Measurements from ENCODE around the gene MAPK7. TPM values are rescaled to one million over a fixed set of nuclear protein-coding genes. Genes with fewer than 3 reads are reported as not detected.

The MAPK7 gene
- total RNA-seq, 2 experiments from 2014 or later: 25.1 to 27.1 TPM

DNA sequence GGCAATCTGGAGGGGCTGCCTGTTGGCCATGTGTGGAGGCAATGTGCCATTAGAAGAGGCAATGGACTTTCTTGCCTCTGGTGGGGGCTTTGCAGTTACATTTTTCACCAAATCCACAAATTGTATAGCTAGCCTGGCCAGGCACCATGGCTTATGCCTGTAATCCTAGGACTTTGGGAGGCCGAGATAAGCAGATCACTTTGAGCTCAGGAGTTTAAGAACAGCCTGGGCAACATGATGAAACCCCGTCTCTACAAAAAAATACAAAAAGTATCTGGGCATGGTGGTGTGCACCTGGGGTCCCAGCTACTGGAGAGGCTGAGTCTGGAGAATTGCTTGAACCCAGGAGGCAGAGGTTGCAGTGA is 30.0 kb downstream of the MAPK7 start:
- Mint-ChIP-seq H3K4me1 (ENCODE audit: low read depth) (no peaks in the 10 kb centered on the region), H3K9me3 (no peaks in the 10 kb centered on the region), H3K27ac (no peak overlapping the region), H3K36me3 (ENCODE audit: low read depth) (no peaks in the 10 kb centered on the region), H3K27me3 (no peaks in the 10 kb centered on the region), H3K4me3 (no peak overlapping the region)
- ATAC-seq: no peak
- DNase-seq: no peak
- TF ChIP-seq, protein P1, sequence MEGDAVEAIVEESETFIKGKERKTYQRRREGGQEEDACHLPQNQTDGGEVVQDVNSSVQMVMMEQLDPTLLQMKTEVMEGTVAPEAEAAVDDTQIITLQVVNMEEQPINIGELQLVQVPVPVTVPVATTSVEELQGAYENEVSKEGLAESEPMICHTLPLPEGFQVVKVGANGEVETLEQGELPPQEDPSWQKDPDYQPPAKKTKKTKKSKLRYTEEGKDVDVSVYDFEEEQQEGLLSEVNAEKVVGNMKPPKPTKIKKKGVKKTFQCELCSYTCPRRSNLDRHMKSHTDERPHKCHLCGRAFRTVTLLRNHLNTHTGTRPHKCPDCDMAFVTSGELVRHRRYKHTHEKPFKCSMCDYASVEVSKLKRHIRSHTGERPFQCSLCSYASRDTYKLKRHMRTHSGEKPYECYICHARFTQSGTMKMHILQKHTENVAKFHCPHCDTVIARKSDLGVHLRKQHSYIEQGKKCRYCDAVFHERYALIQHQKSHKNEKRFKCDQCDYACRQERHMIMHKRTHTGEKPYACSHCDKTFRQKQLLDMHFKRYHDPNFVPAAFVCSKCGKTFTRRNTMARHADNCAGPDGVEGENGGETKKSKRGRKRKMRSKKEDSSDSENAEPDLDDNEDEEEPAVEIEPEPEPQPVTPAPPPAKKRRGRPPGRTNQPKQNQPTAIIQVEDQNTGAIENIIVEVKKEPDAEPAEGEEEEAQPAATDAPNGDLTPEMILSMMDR (IDR thresholded peaks at IDR 0.05): no peak
- POLR2A ChIA-PET: interaction anchor here (0.9 kb wide), 1 partner anchor 43 kb away, joined by 4 read pairs; no protein-coding TSS in a partner anchor
- CTCF ChIA-PET: interaction anchor here (1.5 kb wide), 1 partner anchor 45 kb away, joined by 4 read pairs; the partner anchor contains the start of gene B9D1
- intact Hi-C loops (cut with micrococcal nuclease): no loop called here

DNA sequence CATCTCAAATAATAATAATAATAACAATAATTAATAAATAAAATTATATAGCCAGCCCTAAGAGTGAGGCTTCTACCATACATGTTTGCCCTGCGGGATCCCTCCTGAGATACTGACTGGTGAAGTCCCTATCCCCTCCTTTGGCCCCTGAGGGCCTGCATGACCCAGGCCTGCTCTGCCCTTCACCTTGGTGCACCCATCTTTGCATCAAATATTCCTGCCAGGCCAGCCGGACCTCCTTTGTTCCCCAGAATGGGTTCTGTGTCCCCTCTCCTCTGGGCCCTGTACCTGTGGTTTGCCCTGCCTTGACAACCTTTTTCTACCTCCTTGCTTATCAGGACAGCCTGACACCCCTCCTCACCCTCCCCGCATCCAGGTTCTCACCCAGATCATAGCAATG is 30.8 kb downstream of the MAPK7 start:
- DNase-seq (no peak), ATAC-seq (no peak)
- TF ChIP-seq, protein P1 (IDR thresholded peaks at IDR 0.05): no peak
- Mint-ChIP-seq H3K27me3 (no peaks in the 10 kb centered on the region), H3K4me1 (ENCODE audit: low read depth) (no peaks in the 10 kb centered on the region), H3K36me3 (ENCODE audit: low read depth) (no peaks in the 10 kb centered on the region), H3K9me3 (no peaks in the 10 kb centered on the region), H3K4me3 (no peak overlapping the region), H3K27ac (no peak overlapping the region)
- ChIA-PET POLR2A (no interaction called here), CTCF (no interaction called here)
- intact Hi-C loops (cut with micrococcal nuclease): no loop called here

DNA sequence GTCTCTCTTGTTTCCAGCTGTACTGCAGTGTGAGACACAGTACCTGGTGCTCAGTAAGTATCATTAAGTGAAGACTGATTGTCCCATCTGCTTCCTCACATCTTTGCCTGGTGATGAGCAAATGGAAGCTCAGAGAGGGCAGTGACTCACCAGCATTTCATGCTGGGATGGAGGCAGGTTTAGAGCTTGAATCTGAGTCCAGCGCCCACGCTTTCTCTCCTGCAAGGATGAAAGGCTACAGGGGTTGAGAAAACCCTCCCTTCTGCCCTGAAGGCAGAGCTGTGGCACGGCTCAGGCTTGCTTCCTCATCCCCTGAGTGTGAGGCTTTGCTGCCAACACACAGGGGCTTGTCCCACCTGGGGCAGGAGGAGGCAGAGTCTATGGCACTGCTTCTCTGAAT is 31.2 kb downstream of the MAPK7 start:
- H3K27ac Mint-ChIP-seq: no peak overlapping the region
- TF ChIP-seq, protein P1 (IDR thresholded peaks at IDR 0.05): no peak
- CTCF ChIA-PET: no interaction called here
- H3K36me3 Mint-ChIP-seq (ENCODE audit: low read depth): no peaks in the 10 kb centered on the region
- intact Hi-C loops (cut with micrococcal nuclease): no loop called here
- no peaks in the 10 kb centered on the region for H3K4me1 Mint-ChIP-seq (ENCODE audit: low read depth)
- POLR2A ChIA-PET: no interaction called here
- H3K27me3 Mint-ChIP-seq: no peaks in the 10 kb centered on the region
- H3K9me3 Mint-ChIP-seq: no peaks in the 10 kb centered on the region
- H3K4me3 Mint-ChIP-seq: no peak overlapping the region
- no peak for DNase-seq
- ATAC-seq: peak; percentile 17

DNA sequence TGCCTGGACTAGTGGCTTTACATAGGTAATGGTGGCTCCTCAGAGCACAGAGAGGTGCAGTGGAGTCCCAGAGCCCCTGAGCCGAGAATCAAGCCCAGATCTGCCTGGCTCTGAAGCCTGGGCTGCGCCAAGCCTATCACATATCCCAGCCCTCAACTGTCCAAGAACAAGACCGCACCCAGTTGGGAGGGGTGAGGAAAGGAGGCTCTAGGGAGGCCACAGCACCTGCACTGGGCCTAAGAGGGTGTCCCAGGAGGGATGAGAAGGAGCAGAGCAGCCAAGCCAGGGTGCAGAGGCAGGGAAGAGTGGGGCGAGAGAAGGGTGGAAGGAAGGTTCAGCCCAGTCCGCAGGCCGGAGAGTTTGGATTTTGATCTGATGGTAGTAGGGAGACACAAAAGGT is 31.8 kb downstream of the MAPK7 start:
- intact Hi-C loops (cut with micrococcal nuclease): no loop called here
- no peak for ATAC-seq

DNA sequence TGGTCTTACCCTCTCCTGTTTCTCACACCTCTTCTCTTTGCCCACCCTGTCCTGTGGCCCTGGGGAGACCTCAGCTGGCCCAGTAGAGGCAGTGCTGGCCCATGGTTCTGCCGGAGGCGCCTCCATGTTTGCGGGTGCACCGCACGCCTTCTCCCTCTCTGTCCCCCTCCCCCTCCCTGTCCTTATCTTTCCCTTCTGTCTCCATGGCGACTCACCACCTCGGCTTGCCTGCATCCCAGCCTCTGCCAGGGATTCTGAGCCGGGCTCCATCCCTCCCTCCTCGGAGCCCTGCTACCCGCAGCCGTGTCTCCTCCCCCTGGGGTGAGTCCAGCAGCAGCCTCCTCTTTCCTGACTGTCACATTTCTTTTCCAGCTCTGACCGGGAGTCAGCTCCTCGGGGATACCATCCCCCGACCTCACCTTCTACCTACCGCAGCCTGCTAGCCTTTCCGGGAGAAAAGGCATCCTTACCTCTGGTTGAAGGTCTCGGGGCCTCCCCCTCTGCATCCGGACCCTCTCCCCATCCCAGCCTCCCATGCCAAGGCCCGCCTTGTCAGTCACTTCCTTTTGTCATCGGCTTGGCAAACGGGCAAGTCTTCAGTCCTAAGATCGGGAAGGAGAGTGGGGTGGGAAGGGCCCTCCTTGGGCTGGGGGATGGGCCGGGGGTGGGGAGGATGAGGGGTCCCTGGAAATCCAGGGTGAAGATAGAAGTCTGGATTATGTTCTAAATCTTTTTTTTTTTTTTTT is 32.8 kb downstream of the MAPK7 start, which contains the start of gene RNF112:
RNF112 (plus strand) TSS at position 358 of the 746 bp plus-strand sequence; CDS start at position 535, 177 bp downstream.
- DNase-seq (no peak), ATAC-seq (no peak)
- Mint-ChIP-seq H3K27ac (no peak within 1 kb of the TSS), H3K9me3 (no peaks in the 10 kb centered on the region), H3K4me1 (ENCODE audit: low read depth) (no peaks in the 10 kb centered on the region), H3K4me3 (no peak within 1 kb of the TSS), H3K36me3 (ENCODE audit: low read depth) (no peaks in the 10 kb centered on the region), H3K27me3 (no peaks in the 10 kb centered on the region)
- ChIA-PET POLR2A (no interaction called here), CTCF (no interaction called here)
- intact Hi-C loops (cut with micrococcal nuclease): no loop called here
- TF ChIP-seq, protein P1 (IDR thresholded peaks at IDR 0.05): no peak

More for the DNA sequence above, 31.8 kb downstream of the MAPK7 start:
- Mint-ChIP-seq H3K27me3 (no peaks in the 10 kb centered on the region), H3K27ac (no peak overlapping the region), H3K36me3 (ENCODE audit: low read depth) (no peaks in the 10 kb centered on the region), H3K4me1 (ENCODE audit: low read depth) (no peaks in the 10 kb centered on the region), H3K9me3 (no peaks in the 10 kb centered on the region), H3K4me3 (no peak overlapping the region)
- CTCF ChIA-PET: no interaction called here
- TF ChIP-seq, protein P1 (IDR thresholded peaks at IDR 0.05): no peak
- DNase-seq: no peak
- POLR2A ChIA-PET: no interaction called here
